Stomach (tissue), 9 donors: Measurements from ENCODE around the gene C17orf67. TPM values are rescaled to one million over a fixed set of nuclear protein-coding genes. Genes with fewer than 3 reads are reported as not detected.

Experiments
- DNase-seq, 2 donors: peaks; one replicate each; pipeline versions ENCODE4 v3.0.0 to v3.0.0-alpha.2; 2013 to 2019
- H3K27ac ChIP-seq, 5 donors: fragments of 200-600 bp in 4 of 5; sonication (generic) in 4 of 5; one replicate each; pipeline ENCODE4 v1.5.1; 2013 to 2019; ENCODE audit warnings: mild to moderate bottlenecking in 1 of 5, moderate library complexity in 1 of 5
- H3K27me3 ChIP-seq, 3 donors: fragments of 200-600 bp; sonication (generic); one replicate each; pipeline ENCODE4 v1.5.1; 2017 to 2019; ENCODE audit warnings: mixed run types in 1 of 3
- H3K36me3 ChIP-seq, 4 donors: fragments of 200-600 bp; sonication (generic); 1 replicate in 3 of 4; 2 replicates in 1 of 4; pipeline ENCODE4 v1.5.1; 2016 to 2019
- H3K4me1 ChIP-seq, 4 donors: fragments of 200-600 bp; sonication (generic); one replicate each; pipeline ENCODE4 v1.5.1; 2016 to 2019
- H3K4me3 ChIP-seq, 4 donors: fragments of 200-600 bp; sonication (generic) in 3 of 4; one replicate each; pipeline ENCODE4 v1.5.1; 2016 to 2019; ENCODE audit warnings: mild to moderate bottlenecking in 1 of 4
- H3K9me3 ChIP-seq, 4 donors: fragments of 200-600 bp; sonication (generic); one replicate each; pipeline ENCODE4 v1.5.1; 2016 to 2019
- EP300 ChIP-seq: sonication (generic); formaldehyde crosslinking; IDR thresholded peaks from one replicate; pipeline ENCODE4 v1.6.1; 2017; ENCODE audit warnings: antibody characterized with exemption
- POLR2A ChIP-seq, 4 donors: fragments of 450-650 bp; IDR thresholded peaks; one replicate each; pipeline ENCODE4 v1.6.1; 2016; ENCODE audit warnings: antibody characterized with exemption in 4 of 4, control low read depth in 2 of 4, mild to moderate bottlenecking in 1 of 4, moderate library complexity in 1 of 4
- POLR2AphosphoS5 ChIP-seq, 3 donors: sonication (generic); formaldehyde crosslinking; IDR thresholded peaks; one replicate each; pipeline ENCODE4 v1.6.1; 2016; ENCODE audit warnings: antibody characterized with exemption in 3 of 3
- WGBS, 5 donors: extraction: QIAGEN DNeasy Blood & Tissue Kit in 3 of 5; methylation state at CpG; one replicate each; pipeline versions ENCODE4 v1.1.5 to v1.1.7; 2013 to 2018; 5-methylcytosine and 5-hydroxymethylcytosine counted together
- intact Hi-C: fragments of 100-400 bp; cut with DNase I; formaldehyde crosslinking; loops from one replicate; pipeline ENCODE4 v1.15.1; 2023; ENCODE audit warnings: low total_unique reads
- polyA plus RNA-seq, 3 donors: library from polyadenylated mRNA; stranded (reverse); fragments of 200-250 nt; gene quantifications; one replicate each; pipeline ENCODE4 v1.2.3, GENCODE V29; 2013
- total RNA-seq, 5 donors: library from RNA; depleted of rRNA; stranded (reverse); fragments of >200 nt; gene quantifications; one replicate each; pipeline versions ENCODE4 v1.1.0 to v1.2.3, GENCODE V29; 2014 to 2016
- TF ChIP-seq, protein P1 (sequence below), 7 experiments: fragments of 450-650 bp in 4 of 7; fragments of 200-600 bp in 3 of 7; sonication (generic) in 3 of 7; IDR thresholded peaks; one replicate each; pipeline ENCODE4 v1.5.1; 2016 to 2019; ENCODE audit warnings: antibody characterized with exemption in 7 of 7, control low read depth in 2 of 7, mild to moderate bottlenecking in 1 of 7
- donor health status: healthy with polysubstance abuse.
- donor health status: Bipolar disorder and iron deficiency.
- donor health status: healthy.

C17orf67 gene
- total and polyA plus RNA-seq, 8 donors, result 0.72 to 4.6 (median 1.5) TPM; not detected in 2

DNA sequence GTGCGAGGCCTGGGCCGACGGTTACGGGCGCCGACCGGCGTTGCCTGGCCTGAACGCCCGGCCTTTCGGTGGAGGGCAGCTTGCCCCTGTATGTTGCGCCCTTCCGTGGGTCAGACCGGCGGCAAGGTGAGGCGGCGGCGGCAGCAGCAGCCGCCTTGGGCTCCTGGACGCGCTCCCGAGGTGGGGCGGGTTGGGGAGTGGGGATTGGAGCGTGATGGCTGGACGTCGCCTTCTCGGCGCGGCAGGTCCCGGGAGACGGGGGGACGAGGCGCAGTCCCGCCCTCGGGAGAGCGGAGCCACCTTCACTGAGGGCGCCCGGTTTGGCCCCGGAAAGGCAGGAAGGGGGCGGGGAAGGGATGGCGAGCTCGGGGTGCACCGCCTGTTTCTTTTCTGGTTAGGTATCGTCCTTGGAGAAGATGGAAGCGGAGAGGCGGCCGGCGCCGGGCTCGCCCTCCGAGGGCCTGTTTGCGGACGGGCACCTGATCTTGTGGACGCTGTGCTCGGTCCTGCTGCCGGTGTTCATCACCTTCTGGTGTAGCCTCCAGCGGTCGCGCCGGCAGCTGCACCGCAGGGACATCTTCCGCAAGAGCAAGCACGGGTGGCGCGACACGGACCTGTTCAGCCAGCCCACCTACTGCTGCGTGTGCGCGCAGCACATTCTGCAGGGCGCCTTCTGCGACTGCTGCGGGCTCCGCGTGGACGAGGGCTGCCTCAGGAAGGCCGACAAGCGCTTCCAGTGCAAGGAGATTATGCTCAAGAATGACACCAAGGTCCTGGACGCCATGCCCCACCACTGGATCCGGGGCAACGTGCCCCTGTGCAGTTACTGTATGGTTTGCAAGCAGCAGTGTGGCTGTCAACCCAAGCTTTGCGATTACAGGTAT lies 902 bp upstream of the C17orf67 start:
- peak; percentile 64 to 84 for DNase-seq
- intact Hi-C loops, result no loop called here
- Histone ChIP-seq H3K36me3 (peaks cover 0 to 3% (median 1%) of the 10 kb centered on the region in 4 donors), H3K4me1 (peaks cover 18 to 72% (median 48%) of the 10 kb centered on the region in 4 donors), H3K4me3 (peak overlapping the region; percentile 75 to 82 (median 81)), H3K27me3 (no peaks in the 10 kb centered on the region), H3K27ac (peak overlapping the region; percentile 84 to 96 (median 92)), H3K9me3 (no peaks in the 10 kb centered on the region)
- 2 to 6% (median 3%) methylated on average over 16 to 81 of the region's 81 CpGs for WGBS, 5 donors
- TF ChIP-seq EP300, result no peak
- TF ChIP-seq, protein P1, sequence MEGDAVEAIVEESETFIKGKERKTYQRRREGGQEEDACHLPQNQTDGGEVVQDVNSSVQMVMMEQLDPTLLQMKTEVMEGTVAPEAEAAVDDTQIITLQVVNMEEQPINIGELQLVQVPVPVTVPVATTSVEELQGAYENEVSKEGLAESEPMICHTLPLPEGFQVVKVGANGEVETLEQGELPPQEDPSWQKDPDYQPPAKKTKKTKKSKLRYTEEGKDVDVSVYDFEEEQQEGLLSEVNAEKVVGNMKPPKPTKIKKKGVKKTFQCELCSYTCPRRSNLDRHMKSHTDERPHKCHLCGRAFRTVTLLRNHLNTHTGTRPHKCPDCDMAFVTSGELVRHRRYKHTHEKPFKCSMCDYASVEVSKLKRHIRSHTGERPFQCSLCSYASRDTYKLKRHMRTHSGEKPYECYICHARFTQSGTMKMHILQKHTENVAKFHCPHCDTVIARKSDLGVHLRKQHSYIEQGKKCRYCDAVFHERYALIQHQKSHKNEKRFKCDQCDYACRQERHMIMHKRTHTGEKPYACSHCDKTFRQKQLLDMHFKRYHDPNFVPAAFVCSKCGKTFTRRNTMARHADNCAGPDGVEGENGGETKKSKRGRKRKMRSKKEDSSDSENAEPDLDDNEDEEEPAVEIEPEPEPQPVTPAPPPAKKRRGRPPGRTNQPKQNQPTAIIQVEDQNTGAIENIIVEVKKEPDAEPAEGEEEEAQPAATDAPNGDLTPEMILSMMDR (IDR thresholded peaks at IDR 0.05), result peak in 2 of 7 experiments; percentile 0 to 7
- TF ChIP-seq POLR2A (IDR thresholded peaks at IDR 0.05), result no peak
- TF ChIP-seq POLR2AphosphoS5 (IDR thresholded peaks at IDR 0.05), result no peak

GRCh38 chr17:56833057-56833808 lies 487 bp downstream of the C17orf67 start:
- 0 to 1% (median 0%) methylated on average over 22 to 95 of the region's 95 CpGs for WGBS, 5 donors
- no peaks in the 10 kb centered on the region for H3K9me3 ChIP-seq
- peaks cover 0 to 4% (median 0%) of the 10 kb centered on the region in 4 donors for H3K36me3 ChIP-seq
- peak overlapping the region; percentile 75 to 82 (median 81) for H3K4me3 ChIP-seq
- H3K4me1 ChIP-seq, result peaks cover 18 to 63% (median 45%) of the 10 kb centered on the region in 4 donors
- peak overlapping the region; percentile 84 to 96 (median 93) for H3K27ac ChIP-seq
- TF ChIP-seq POLR2AphosphoS5 (IDR thresholded peaks at IDR 0.05), result peak in 2 of 3 donors; percentile 10 to 34
- TF ChIP-seq, protein P1 (IDR thresholded peaks at IDR 0.05), result no peak
- H3K27me3 ChIP-seq, result no peaks in the 10 kb centered on the region
- intact Hi-C loops, result no loop called here
- DNase-seq, result peak; percentile 63 to 80

DNA sequence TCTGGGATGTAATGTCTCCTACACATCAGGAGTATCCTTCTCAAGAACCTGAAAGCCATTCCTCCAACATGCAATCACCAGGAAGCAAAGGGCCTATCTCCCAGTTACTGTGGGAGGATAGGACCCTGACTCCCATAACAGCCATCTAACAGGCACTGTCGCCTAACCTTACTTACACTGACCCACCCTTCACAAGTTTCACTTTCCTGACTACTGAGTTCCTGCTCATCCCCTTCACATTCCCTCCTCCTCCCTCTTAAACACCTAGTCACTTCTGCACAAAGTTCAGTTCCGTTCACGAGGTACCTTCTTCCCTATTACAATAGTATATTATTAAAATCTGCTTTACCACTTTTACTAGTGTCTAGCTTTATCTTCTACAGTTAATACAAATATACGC lies 1.3 kb downstream of the C17orf67 start:
- WGBS, 5 donors, result 55 to 65% (median 61%) methylated on average over 4 of the region's 4 CpGs
- peaks cover 0 to 4% (median 0%) of the 10 kb centered on the region in 4 donors for H3K36me3 ChIP-seq
- intact Hi-C loops, result no loop called here
- peak overlapping the region in 2 of 5 donors; percentile 92 to 96 for H3K27ac ChIP-seq
- H3K27me3 ChIP-seq, result no peaks in the 10 kb centered on the region
- H3K4me3 ChIP-seq, result peak overlapping the region; percentile 75 to 82 (median 81)
- no peak for TF ChIP-seq EP300
- no peak for TF ChIP-seq POLR2A (IDR thresholded peaks at IDR 0.05)
- no peak for TF ChIP-seq POLR2AphosphoS5 (IDR thresholded peaks at IDR 0.05)
- TF ChIP-seq, protein P1 (IDR thresholded peaks at IDR 0.05), result no peak
- DNase-seq, result no peak
- H3K4me1 ChIP-seq, result peaks cover 18 to 55% (median 41%) of the 10 kb centered on the region in 4 donors
- H3K9me3 ChIP-seq, result no peaks in the 10 kb centered on the region

DNA sequence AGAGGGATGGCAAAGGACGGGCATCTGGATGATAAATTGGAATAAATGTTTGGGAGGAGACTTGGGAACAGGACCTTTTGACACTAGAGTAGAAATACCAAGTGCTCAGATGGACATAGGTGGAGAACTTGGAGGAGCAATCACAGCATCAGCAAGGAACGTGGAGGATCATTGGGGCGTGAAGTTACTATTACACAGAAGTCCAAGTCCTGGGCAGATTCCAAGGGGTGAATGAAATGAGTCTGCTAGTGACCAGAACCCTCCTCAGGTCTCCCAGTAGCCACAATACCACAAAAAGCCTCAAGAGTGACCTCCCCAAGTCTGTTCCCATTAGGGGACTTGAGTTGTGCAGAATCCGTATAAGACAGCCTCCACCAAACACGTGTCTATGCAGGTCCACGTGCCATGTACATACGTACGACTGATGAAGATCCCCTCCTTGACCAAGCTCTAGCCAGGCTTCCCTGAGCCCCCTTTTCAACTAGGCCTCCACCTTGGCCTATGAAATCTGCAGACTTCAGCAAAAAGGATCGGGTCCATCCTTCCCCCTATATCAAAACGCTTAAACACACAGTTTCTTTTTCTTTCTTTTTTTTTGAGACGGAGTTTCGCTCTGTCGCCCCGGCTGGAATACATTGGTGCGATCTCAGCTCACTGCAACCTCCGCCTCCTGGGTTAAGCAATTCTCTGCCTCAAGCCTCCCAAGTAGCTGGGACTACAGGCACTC lies 2.2 kb downstream of the C17orf67 start:
- intact Hi-C loops, result no loop called here
- TF ChIP-seq POLR2A (IDR thresholded peaks at IDR 0.05) (no peak), EP300 (no peak), POLR2AphosphoS5 (IDR thresholded peaks at IDR 0.05) (no peak)
- TF ChIP-seq, protein P1 (IDR thresholded peaks at IDR 0.05), result no peak
- no peak overlapping the region for H3K27ac ChIP-seq
- H3K36me3 ChIP-seq, result peaks cover 0 to 4% (median 0%) of the 10 kb centered on the region in 4 donors
- no peak for DNase-seq
- WGBS, 5 donors, result 94 to 97% (median 97%) methylated on average over 16 of the region's 16 CpGs
- H3K4me3 ChIP-seq, result no peak overlapping the region
- H3K27me3 ChIP-seq, result no peaks in the 10 kb centered on the region
- peaks cover 18 to 46% (median 36%) of the 10 kb centered on the region in 4 donors for H3K4me1 ChIP-seq
- no peaks in the 10 kb centered on the region for H3K9me3 ChIP-seq
